A549 (cell line): ENCODE results near the gene TRAF3.

Experiments used
- MAZ ChIP-seq: fragments of 150-350 bp; IDR thresholded peaks from 2 replicates; pipeline ENCODE4 v1.6.1; 2014; ENCODE audit warnings: antibody characterized with exemption, low read depth, low read length, borderline replicate concordance
- ZFP36 ChIP-seq: fragments of 450-650 bp; IDR thresholded peaks from 2 replicates; pipeline ENCODE4 v1.6.1; 2014; ENCODE audit warnings: borderline replicate concordance; ENCODE audit not compliant: partially characterized antibody
- TF ChIP-seq, protein P1 (sequence below): fragments of >200 bp; sonication (Bioruptor Twin); formaldehyde crosslinking; IDR thresholded peaks from 3 replicates; pipeline ENCODE4 v1.5.1; 2016

GRCh38 chr14:102873131-102873530, 95.9 kb downstream of the TRAF3 start:
- TF ChIP-seq, protein P1, sequence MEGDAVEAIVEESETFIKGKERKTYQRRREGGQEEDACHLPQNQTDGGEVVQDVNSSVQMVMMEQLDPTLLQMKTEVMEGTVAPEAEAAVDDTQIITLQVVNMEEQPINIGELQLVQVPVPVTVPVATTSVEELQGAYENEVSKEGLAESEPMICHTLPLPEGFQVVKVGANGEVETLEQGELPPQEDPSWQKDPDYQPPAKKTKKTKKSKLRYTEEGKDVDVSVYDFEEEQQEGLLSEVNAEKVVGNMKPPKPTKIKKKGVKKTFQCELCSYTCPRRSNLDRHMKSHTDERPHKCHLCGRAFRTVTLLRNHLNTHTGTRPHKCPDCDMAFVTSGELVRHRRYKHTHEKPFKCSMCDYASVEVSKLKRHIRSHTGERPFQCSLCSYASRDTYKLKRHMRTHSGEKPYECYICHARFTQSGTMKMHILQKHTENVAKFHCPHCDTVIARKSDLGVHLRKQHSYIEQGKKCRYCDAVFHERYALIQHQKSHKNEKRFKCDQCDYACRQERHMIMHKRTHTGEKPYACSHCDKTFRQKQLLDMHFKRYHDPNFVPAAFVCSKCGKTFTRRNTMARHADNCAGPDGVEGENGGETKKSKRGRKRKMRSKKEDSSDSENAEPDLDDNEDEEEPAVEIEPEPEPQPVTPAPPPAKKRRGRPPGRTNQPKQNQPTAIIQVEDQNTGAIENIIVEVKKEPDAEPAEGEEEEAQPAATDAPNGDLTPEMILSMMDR = no peak
- TF ChIP-seq ZFP36 = no peak
- TF ChIP-seq MAZ = no peak
